HepG2 (cell line): ENCODE data around the gene MVP. TPM values are rescaled to one million over a fixed set of nuclear protein-coding genes. Genes with fewer than 3 reads are reported as not detected.
A peak's percentile ranks its signal among the peaks of the same experiment; 100 is the strongest.

Experiments
- AGO1 ChIP-seq: fragments of 200-400 bp; formaldehyde crosslinking; IDR thresholded peaks from 2 replicates; pipeline ENCODE4 v1.6.1; 2017; ENCODE audit warnings: mild to moderate bottlenecking, low read depth, low read length, moderate library complexity; ENCODE audit not compliant: poor library complexity, severe bottlenecking
- CAMTA2 ChIP-seq: sonication (generic); formaldehyde crosslinking; IDR thresholded peaks from 2 replicates; pipeline ENCODE4 v1.4.0; 2020; ENCODE audit warnings: mild to moderate bottlenecking, missing genetic modification reagents, borderline replicate concordance
- CBX1 ChIP-seq: IDR thresholded peaks from one replicate; pipeline ENCODE4 v1.6.1; 2016; ENCODE audit warnings: antibody characterized with exemption, low read depth
- DMAP1 ChIP-seq: IDR thresholded peaks from 2 replicates; pipeline ENCODE4 v1.6.1; 2016
- EZH2 ChIP-seq: conservative IDR thresholded peaks from 2 replicates; pipeline ENCODE4 v1.6.1; 2012; ENCODE audit warnings: mild to moderate bottlenecking, low read depth, low read length, moderate library complexity
- HOXD1 ChIP-seq: sonication (generic); formaldehyde crosslinking; IDR thresholded peaks from 2 replicates; pipeline ENCODE4 v1.5.0; 2020; ENCODE audit warnings: missing genetic modification reagents
- KAT8 ChIP-seq: IDR thresholded peaks from 2 replicates; pipeline ENCODE4 v1.6.1; 2016; ENCODE audit warnings: missing genetic modification reagents, missing compliant biosample characterization
- KDM2A ChIP-seq: sonication (generic); formaldehyde crosslinking; IDR thresholded peaks from 2 replicates; pipeline ENCODE4 v1.4.0; 2020; ENCODE audit warnings: low read depth, missing genetic modification reagents, borderline replicate concordance
- KDM3A ChIP-seq: IDR thresholded peaks from 2 replicates; pipeline ENCODE4 v1.6.1; 2018; ENCODE audit warnings: low read depth, missing compliant biosample characterization
- KDM6A ChIP-seq: IDR thresholded peaks from 2 replicates; pipeline ENCODE4 v1.6.1; 2016; ENCODE audit warnings: low read depth
- KMT2B ChIP-seq: IDR thresholded peaks from 2 replicates; pipeline ENCODE4 v1.6.1; 2016; ENCODE audit warnings: missing genetic modification reagents, missing compliant biosample characterization
- MED8 ChIP-seq: sonication (generic); formaldehyde crosslinking; IDR thresholded peaks from 2 replicates; pipeline ENCODE4 v1.8.1; 2023; ENCODE audit warnings: mild to moderate bottlenecking, missing genetic modification reagents; ENCODE audit not compliant: insufficient replicate concordance
- MTF1 ChIP-seq: sonication (generic); formaldehyde crosslinking; IDR thresholded peaks from 2 replicates; pipeline ENCODE4 v1.5.0; 2020; ENCODE audit warnings: missing genetic modification reagents
- MYC ChIP-seq: sonication (generic); formaldehyde crosslinking; IDR thresholded peaks from 2 replicates; pipeline ENCODE4 v1.9.0; 2021; ENCODE audit warnings: missing genetic modification reagents, borderline replicate concordance
- RFXANK ChIP-seq: IDR thresholded peaks from 2 replicates; pipeline ENCODE4 v1.6.1; 2016
- SCMH1 ChIP-seq: sonication (generic); formaldehyde crosslinking; IDR thresholded peaks from 2 replicates; pipeline ENCODE4 v1.9.0; 2021; ENCODE audit warnings: missing genetic modification reagents, mild to moderate bottlenecking, borderline replicate concordance
- SIN3A ChIP-seq: IDR thresholded peaks from 2 replicates; pipeline ENCODE4 v1.6.1; 2011; ENCODE audit warnings: low read depth, mild to moderate bottlenecking, control low read depth, low read length, borderline replicate concordance
- SNRNP70 ChIP-seq: fragments of 200-400 bp; formaldehyde crosslinking; IDR thresholded peaks from 2 replicates; pipeline ENCODE4 v1.6.1; 2017; ENCODE audit warnings: mild to moderate bottlenecking, low read depth, low read length, moderate library complexity
- SUZ12 ChIP-seq: fragments of 150-350 bp; IDR thresholded peaks from 2 replicates; pipeline ENCODE4 v1.6.1; 2014; ENCODE audit warnings: low read depth, low read length
- YEATS2 ChIP-seq: sonication (generic); formaldehyde crosslinking; IDR thresholded peaks from 2 replicates; pipeline ENCODE4 v1.4.0; 2020; ENCODE audit warnings: missing genetic modification reagents, borderline replicate concordance
- ZNF430 ChIP-seq: sonication (generic); formaldehyde crosslinking; IDR thresholded peaks from 2 replicates; pipeline ENCODE4 v1.9.0; 2021; ENCODE audit warnings: mild to moderate bottlenecking, missing genetic modification reagents
- ZNF605 ChIP-seq: sonication (generic); formaldehyde crosslinking; IDR thresholded peaks from 2 replicates; pipeline ENCODE4 v1.8.0; 2022; ENCODE audit warnings: mild to moderate bottlenecking, missing genetic modification reagents
- ZNF614 ChIP-seq: IDR thresholded peaks from 2 replicates; pipeline ENCODE4 v1.6.1; 2018; ENCODE audit warnings: missing biosample characterization, missing genetic modification reagents, inconsistent platforms, borderline replicate concordance
- ZNF768 ChIP-seq: sonication (generic); formaldehyde crosslinking; IDR thresholded peaks from 2 replicates; pipeline ENCODE4 v1.4.0; 2020; ENCODE audit warnings: missing genetic modification reagents
- polyA plus RNA-seq, 8 experiments: library from polyadenylated mRNA; depleted of rRNA in 3 of 8; stranded (reverse) in 7 of 8; unstranded in 1 of 8; fragments of >200 nt; fragmentation: Illumina TruSeq in 4 of 8; extraction: Trizol in 4 of 8; gene quantifications; 2 replicates each; pipeline versions ENCODE4 v1.2.1 to v1.2.3, GENCODE V29; 2011 to 2016; ENCODE audit warnings: low read depth in 4 of 8, missing spikeins in 1 of 8, mixed read lengths in 1 of 8; ENCODE audit not compliant: insufficient read depth in 1 of 8
- total RNA-seq, 5 experiments: library from RNA; depleted of rRNA; stranded (reverse); fragments of >200 nt; fragmentation: Illumina TruSeq; extraction: Trizol; gene quantifications; 2 replicates each; pipeline ENCODE4 v1.2.3, GENCODE V29; 2016; ENCODE audit warnings: low read depth in 1 of 5
- TF ChIP-seq, protein P1 (sequence below): sonication (generic); formaldehyde crosslinking; IDR thresholded peaks from 2 replicates; pipeline ENCODE4 v1.5.0; 2020; ENCODE audit warnings: mild to moderate bottlenecking, missing genetic modification reagents, borderline replicate concordance
- TF ChIP-seq, protein P2 (sequence below): IDR thresholded peaks from 2 replicates; pipeline ENCODE4 v1.6.1; 2016

Gene MVP
- total and polyA plus RNA-seq, 2 of the 13 experiments (the other 11 are each of a cell fraction or from before 2014, with no cell fraction given) = 22.9 to 43.5 TPM

DNA sequence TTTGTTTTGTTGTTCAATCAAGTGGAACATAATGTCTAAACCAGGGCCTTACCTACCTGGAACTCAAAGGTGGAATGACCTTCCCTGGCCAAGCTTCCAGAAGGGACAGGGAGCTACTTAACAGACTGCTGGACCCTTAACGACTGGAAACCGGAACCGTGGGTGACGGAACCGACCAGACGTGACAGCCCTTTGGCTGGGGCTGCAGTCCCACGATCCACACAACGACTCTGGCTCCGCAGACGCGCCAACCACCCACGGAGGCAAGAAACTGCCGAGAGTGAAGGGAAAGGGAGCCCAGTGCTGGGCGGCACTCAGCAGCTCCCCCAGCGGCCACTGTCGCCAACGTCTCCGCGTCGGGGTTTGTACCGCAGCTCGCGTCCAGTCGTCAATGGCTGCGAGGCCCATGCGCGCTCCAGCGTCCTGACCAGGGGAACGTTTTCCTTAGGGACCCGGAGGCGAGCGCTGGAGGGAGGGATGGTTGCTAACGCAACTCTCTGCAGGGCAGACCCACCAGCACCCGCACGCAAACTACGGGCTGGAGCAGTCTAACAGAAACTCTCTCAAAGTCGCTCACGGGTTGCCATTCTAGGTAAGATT is 35.3 kb upstream of the MVP start (continued):
- TF ChIP-seq ZNF614 (CRISPR knock-in tag) = peak; percentile 35; the same call in 1 of the 2 replicates
- no peak for TF ChIP-seq HOXD1
- TF ChIP-seq KDM6A (CRISPR knock-in tag) = 0 out of 2 replicates have a peak, but pooled peaks have one; percentile 38
- TF ChIP-seq KDM3A (CRISPR knock-in tag) = peak; percentile 78
- no peak for TF ChIP-seq RFXANK
- no peak for TF ChIP-seq MED8 (CRISPR knock-in tag)
- TF ChIP-seq EZH2 = no peak
- peak; percentile 80; the same call in 1 of the 2 replicates for TF ChIP-seq YEATS2 (CRISPR knock-in tag)
- TF ChIP-seq KAT8 (CRISPR knock-in tag) = peak; percentile 73
- TF ChIP-seq ZNF430 (CRISPR knock-in tag) = no peak; the same call in 1 of the 2 replicates
- TF ChIP-seq DMAP1 (CRISPR knock-in tag) = peak; percentile 45; the same call in 1 of the 2 replicates
- TF ChIP-seq ZNF605 = peak; percentile 55; the same call in 1 of the 2 replicates
- TF ChIP-seq SNRNP70 = no peak
- TF ChIP-seq MYC (CRISPR knock-in tag) = peak; percentile 56; the same call in 1 of the 2 replicates
- no peak for TF ChIP-seq SUZ12
- TF ChIP-seq AGO1 = peak; percentile 65
- TF ChIP-seq, protein P1, sequence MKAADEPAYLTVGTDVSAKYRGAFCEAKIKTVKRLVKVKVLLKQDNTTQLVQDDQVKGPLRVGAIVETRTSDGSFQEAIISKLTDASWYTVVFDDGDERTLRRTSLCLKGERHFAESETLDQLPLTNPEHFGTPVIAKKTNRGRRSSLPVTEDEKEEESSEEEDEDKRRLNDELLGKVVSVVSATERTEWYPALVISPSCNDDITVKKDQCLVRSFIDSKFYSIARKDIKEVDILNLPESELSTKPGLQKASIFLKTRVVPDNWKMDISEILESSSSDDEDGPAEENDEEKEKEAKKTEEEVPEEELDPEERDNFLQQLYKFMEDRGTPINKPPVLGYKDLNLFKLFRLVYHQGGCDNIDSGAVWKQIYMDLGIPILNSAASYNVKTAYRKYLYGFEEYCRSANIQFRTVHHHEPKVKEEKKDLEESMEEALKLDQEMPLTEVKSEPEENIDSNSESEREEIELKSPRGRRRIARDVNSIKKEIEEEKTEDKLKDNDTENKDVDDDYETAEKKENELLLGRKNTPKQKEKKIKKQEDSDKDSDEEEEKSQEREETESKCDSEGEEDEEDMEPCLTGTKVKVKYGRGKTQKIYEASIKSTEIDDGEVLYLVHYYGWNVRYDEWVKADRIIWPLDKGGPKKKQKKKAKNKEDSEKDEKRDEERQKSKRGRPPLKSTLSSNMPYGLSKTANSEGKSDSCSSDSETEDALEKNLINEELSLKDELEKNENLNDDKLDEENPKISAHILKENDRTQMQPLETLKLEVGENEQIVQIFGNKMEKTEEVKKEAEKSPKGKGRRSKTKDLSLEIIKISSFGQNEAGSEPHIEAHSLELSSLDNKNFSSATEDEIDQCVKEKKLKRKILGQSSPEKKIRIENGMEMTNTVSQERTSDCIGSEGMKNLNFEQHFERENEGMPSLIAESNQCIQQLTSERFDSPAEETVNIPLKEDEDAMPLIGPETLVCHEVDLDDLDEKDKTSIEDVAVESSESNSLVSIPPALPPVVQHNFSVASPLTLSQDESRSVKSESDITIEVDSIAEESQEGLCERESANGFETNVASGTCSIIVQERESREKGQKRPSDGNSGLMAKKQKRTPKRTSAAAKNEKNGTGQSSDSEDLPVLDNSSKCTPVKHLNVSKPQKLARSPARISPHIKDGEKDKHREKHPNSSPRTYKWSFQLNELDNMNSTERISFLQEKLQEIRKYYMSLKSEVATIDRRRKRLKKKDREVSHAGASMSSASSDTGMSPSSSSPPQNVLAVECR (CRISPR knock-in tag) = peak; percentile 49; the same call in 1 of the 2 replicates
- TF ChIP-seq MTF1 = no peak
- TF ChIP-seq KDM2A (CRISPR knock-in tag) = peak; percentile 93
- TF ChIP-seq CBX1 = peak; percentile 71
- no peak for TF ChIP-seq SCMH1 (CRISPR knock-in tag)
- TF ChIP-seq SIN3A = no peak
- TF ChIP-seq CAMTA2 (CRISPR knock-in tag) = no peak
- 0 out of 2 replicates have a peak, but pooled peaks have one; percentile 47 for TF ChIP-seq KMT2B
- TF ChIP-seq, protein P2, sequence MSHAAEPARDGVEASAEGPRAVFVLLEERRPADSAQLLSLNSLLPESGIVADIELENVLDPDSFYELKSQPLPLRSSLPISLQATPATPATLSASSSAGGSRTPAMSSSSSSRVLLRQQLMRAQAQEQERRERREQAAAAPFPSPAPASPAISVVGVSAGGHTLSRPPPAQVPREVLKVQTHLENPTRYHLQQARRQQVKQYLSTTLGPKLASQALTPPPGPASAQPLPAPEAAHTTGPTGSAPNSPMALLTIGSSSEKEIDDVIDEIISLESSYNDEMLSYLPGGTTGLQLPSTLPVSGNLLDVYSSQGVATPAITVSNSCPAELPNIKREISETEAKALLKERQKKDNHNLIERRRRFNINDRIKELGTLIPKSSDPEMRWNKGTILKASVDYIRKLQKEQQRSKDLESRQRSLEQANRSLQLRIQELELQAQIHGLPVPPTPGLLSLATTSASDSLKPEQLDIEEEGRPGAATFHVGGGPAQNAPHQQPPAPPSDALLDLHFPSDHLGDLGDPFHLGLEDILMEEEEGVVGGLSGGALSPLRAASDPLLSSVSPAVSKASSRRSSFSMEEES (CRISPR knock-in tag) = 0 out of 2 replicates have a peak, but pooled peaks have one; percentile 32
- TF ChIP-seq ZNF768 (CRISPR knock-in tag) = peak; percentile 80
